ENCODE data around the gene DES.

DNA sequence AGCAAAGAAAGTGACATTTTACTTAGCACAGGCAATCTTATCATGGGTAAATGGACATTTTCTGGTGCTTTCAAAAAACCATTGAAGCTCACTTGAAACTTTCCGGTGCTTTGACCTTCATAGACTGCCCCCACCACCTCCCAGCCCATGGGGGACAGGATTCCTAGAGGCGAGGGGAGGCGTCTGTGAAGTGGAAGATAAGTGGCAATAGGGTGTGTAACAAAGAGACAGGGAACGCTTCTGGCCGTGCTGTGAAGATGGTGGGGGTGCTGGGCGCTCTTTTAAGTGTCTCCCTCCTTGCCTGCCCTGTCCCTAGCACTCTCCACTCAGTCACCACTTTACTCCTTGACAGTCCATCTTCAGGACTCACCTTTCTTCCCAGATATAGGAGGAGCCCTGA is 57.1 kb downstream of the DES start:
- TF ChIP-seq EZH2 (IDR thresholded peaks at IDR 0.05; ENCODE audit: low read depth, unreplicated experiment): no peak
- no peak for TF ChIP-seq CTCF (conservative IDR thresholded peaks at IDR 0.05; ENCODE audit: low read depth in 2 of 2)
- no peak for TF ChIP-seq POLR2AphosphoS5 (IDR thresholded peaks at IDR 0.05; ENCODE audit: low read depth)
- TF ChIP-seq, protein P1, sequence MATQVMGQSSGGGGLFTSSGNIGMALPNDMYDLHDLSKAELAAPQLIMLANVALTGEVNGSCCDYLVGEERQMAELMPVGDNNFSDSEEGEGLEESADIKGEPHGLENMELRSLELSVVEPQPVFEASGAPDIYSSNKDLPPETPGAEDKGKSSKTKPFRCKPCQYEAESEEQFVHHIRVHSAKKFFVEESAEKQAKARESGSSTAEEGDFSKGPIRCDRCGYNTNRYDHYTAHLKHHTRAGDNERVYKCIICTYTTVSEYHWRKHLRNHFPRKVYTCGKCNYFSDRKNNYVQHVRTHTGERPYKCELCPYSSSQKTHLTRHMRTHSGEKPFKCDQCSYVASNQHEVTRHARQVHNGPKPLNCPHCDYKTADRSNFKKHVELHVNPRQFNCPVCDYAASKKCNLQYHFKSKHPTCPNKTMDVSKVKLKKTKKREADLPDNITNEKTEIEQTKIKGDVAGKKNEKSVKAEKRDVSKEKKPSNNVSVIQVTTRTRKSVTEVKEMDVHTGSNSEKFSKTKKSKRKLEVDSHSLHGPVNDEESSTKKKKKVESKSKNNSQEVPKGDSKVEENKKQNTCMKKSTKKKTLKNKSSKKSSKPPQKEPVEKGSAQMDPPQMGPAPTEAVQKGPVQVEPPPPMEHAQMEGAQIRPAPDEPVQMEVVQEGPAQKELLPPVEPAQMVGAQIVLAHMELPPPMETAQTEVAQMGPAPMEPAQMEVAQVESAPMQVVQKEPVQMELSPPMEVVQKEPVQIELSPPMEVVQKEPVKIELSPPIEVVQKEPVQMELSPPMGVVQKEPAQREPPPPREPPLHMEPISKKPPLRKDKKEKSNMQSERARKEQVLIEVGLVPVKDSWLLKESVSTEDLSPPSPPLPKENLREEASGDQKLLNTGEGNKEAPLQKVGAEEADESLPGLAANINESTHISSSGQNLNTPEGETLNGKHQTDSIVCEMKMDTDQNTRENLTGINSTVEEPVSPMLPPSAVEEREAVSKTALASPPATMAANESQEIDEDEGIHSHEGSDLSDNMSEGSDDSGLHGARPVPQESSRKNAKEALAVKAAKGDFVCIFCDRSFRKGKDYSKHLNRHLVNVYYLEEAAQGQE (IDR thresholded peaks at IDR 0.05; ENCODE audit: unreplicated experiment): no peak
- TF ChIP-seq EZH2phosphoT487 (IDR thresholded peaks at IDR 0.05; ENCODE audit: unreplicated experiment): no peak
- no peak for TF ChIP-seq CREB1 (CRISPR knock-in tag; IDR thresholded peaks at IDR 0.05; ENCODE audit: low read depth)
- TF ChIP-seq ZNF331 (CRISPR knock-in tag; IDR thresholded peaks at IDR 0.05; ENCODE audit: low read depth): no peak
- TF ChIP-seq, protein P2, sequence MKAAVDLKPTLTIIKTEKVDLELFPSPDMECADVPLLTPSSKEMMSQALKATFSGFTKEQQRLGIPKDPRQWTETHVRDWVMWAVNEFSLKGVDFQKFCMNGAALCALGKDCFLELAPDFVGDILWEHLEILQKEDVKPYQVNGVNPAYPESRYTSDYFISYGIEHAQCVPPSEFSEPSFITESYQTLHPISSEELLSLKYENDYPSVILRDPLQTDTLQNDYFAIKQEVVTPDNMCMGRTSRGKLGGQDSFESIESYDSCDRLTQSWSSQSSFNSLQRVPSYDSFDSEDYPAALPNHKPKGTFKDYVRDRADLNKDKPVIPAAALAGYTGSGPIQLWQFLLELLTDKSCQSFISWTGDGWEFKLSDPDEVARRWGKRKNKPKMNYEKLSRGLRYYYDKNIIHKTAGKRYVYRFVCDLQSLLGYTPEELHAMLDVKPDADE (IDR thresholded peaks at IDR 0.05): no peak
- no peak for TF ChIP-seq JUNB (IDR thresholded peaks at IDR 0.05; ENCODE audit: unreplicated experiment)
- no peak for TF ChIP-seq ZNF114 (CRISPR knock-in tag; IDR thresholded peaks at IDR 0.05)
- TF ChIP-seq STAT1 (IDR thresholded peaks at IDR 0.05; ENCODE audit: unreplicated experiment): no peak
